K562 (cell line): Measurements from ENCODE around the gene MMP24OS. TPM values are rescaled to one million over a fixed set of nuclear protein-coding genes. Genes with fewer than 3 reads are reported as not detected.

Source experiments
- BACH1 ChIP-seq: fragments of 200-800 bp; sonication (Bioruptor generic); IDR thresholded peaks from 2 replicates; pipeline ENCODE4 v1.6.1; 2016; ENCODE audit warnings: missing genetic modification characterization, missing compliant biosample characterization
- CHCHD3 ChIP-seq: fragments of 250-450 bp; sonication (Bioruptor Pico); IDR thresholded peaks from 2 replicates; pipeline ENCODE4 v2.1.2; 2022; ENCODE audit warnings: mild to moderate bottlenecking
- CTBP1 ChIP-seq: fragments of 450-650 bp; IDR thresholded peaks from 2 replicates; pipeline ENCODE4 v1.6.1; 2016; ENCODE audit warnings: borderline replicate concordance
- FOXK1 ChIP-seq: sonication (generic); formaldehyde crosslinking; IDR thresholded peaks from 2 replicates; pipeline ENCODE4 v1.8.0; 2022; ENCODE audit warnings: missing genetic modification reagents, mild to moderate bottlenecking, borderline replicate concordance
- GTF2F1 ChIP-seq: IDR thresholded peaks from 2 replicates; pipeline ENCODE4 v1.6.1; 2011; ENCODE audit warnings: low read depth, low read length, improper control_type of control experiment
- HNRNPL ChIP-seq: fragments of 200-400 bp; formaldehyde crosslinking; IDR thresholded peaks from 2 replicates; pipeline ENCODE4 v1.6.1; 2017; ENCODE audit warnings: low read depth, mild to moderate bottlenecking, low read length
- MYC ChIP-seq, 2 experiments: fragments of 250-450 bp in 1 of 2; sonication (Bioruptor Pico) in 1 of 2; IDR thresholded peaks; 2 replicates each; pipeline versions ENCODE4 v1.5.1 to v1.6.1; 2012 to 2021; ENCODE audit warnings: low read depth in 2 of 2, borderline replicate concordance in 1 of 2, improper control_type of control experiment in 1 of 2, low read length in 1 of 2, mild to moderate bottlenecking in 1 of 2, moderate library complexity in 1 of 2
- NCOA6 ChIP-seq: fragments of 450-650 bp; IDR thresholded peaks from 2 replicates; pipeline ENCODE4 v1.6.1; 2017; ENCODE audit warnings: mild to moderate bottlenecking
- NONO ChIP-seq, 2 experiments: fragments of 200-400 bp in 1 of 2; fragments of 450-650 bp in 1 of 2; formaldehyde crosslinking in 1 of 2; IDR thresholded peaks; 2 replicates each; pipeline ENCODE4 v1.6.1; 2017; ENCODE audit warnings: low read depth in 2 of 2, mild to moderate bottlenecking in 2 of 2, moderate library complexity in 2 of 2, low read length in 1 of 2
- POLR2G ChIP-seq: fragments of 200-400 bp; formaldehyde crosslinking; IDR thresholded peaks from 2 replicates; pipeline ENCODE4 v1.6.1; 2017; ENCODE audit warnings: low read depth, mild to moderate bottlenecking, antibody characterized with exemption, low read length, moderate library complexity
- SLC30A9 ChIP-seq: fragments of 250-450 bp; sonication (Bioruptor Pico); IDR thresholded peaks from 2 replicates; pipeline ENCODE4 v1.8.0; 2022; ENCODE audit warnings: mild to moderate bottlenecking, moderate library complexity
- SREBF1 ChIP-seq: fragments of 150-350 bp; IDR thresholded peaks from 2 replicates; pipeline ENCODE4 v1.6.1; 2014; ENCODE audit warnings: antibody characterized with exemption, low read depth, low read length, borderline replicate concordance
- SRSF9 ChIP-seq: fragments of 200-400 bp; formaldehyde crosslinking; IDR thresholded peaks from 2 replicates; pipeline ENCODE4 v1.6.1; 2017; ENCODE audit warnings: low read depth, low read length, borderline replicate concordance
- WHSC1 ChIP-seq: IDR thresholded peaks from one replicate; pipeline ENCODE4 v1.6.1; 2012; ENCODE audit warnings: low read length, control low read depth, inconsistent platforms
- XRCC4 ChIP-seq: IDR thresholded peaks from one replicate; pipeline ENCODE4 v1.6.1; 2011; ENCODE audit not compliant: insufficient read depth, insufficient read length; ENCODE audit errors: extremely low read depth
- ZBTB7A ChIP-seq: IDR thresholded peaks from 2 replicates; pipeline ENCODE4 v1.6.1; 2011; ENCODE audit warnings: low read depth, mild to moderate bottlenecking, low read length, moderate library complexity, borderline replicate concordance; ENCODE audit not compliant: control insufficient read depth
- ZNF347 ChIP-seq: fragments of 450-650 bp; formaldehyde crosslinking; IDR thresholded peaks from 2 replicates; pipeline ENCODE4 v1.4.0; 2020; ENCODE audit warnings: low read depth, mild to moderate bottlenecking, moderate library complexity
- polyA plus RNA-seq, 8 experiments: library from polyadenylated mRNA; depleted of rRNA in 4 of 8; stranded (reverse) in 5 of 8; unstranded in 3 of 8; fragments of >200 nt; fragmentation: Nextera tagmentation in 2 of 8; fragmentation: Illumina TruSeq in 1 of 8; extraction: Ambion mirVana in 2 of 8; extraction: Trizol in 1 of 8; gene quantifications; 2 replicates each; pipeline versions ENCODE4 v1.2.1 to v1.2.3, GENCODE V29; 2011 to 2014; ENCODE audit warnings: inconsistent platforms in 1 of 8, missing spikeins in 1 of 8
- total RNA-seq, 7 experiments: library from RNA; depleted of rRNA in 6 of 7; stranded (reverse); fragments of >200 nt in 6 of 7; fragmentation: Illumina TruSeq in 2 of 7; extraction: Trizol in 2 of 7; gene quantifications; 2 replicates each; pipeline versions ENCODE4 v1.2.1 to v1.2.3, GENCODE V29; 2011 to 2021; ENCODE audit warnings: low replicate concordance in 1 of 7
- TF ChIP-seq, protein P1 (sequence below): fragments of 450-650 bp; IDR thresholded peaks from 2 replicates; pipeline ENCODE4 v1.6.1; 2016; ENCODE audit warnings: antibody characterized with exemption
- TF ChIP-seq, protein P2 (sequence below): fragments of 200-800 bp; sonication (Bioruptor generic); IDR thresholded peaks from 2 replicates; pipeline ENCODE4 v1.6.1; 2017; ENCODE audit warnings: missing genetic modification characterization, missing compliant biosample characterization
- TF ChIP-seq, protein P3 (sequence below): sonication (generic); formaldehyde crosslinking; IDR thresholded peaks from 2 replicates; pipeline ENCODE4 v1.8.0; 2023; ENCODE audit warnings: missing genetic modification reagents, mild to moderate bottlenecking, borderline replicate concordance

The MMP24OS gene
- total and polyA plus RNA-seq, 9 of the 15 experiments (the other 6 are each of a cell fraction or from before 2014, with no cell fraction given): 0.92 to 41.5 (median 11.4) TPM

DNA sequence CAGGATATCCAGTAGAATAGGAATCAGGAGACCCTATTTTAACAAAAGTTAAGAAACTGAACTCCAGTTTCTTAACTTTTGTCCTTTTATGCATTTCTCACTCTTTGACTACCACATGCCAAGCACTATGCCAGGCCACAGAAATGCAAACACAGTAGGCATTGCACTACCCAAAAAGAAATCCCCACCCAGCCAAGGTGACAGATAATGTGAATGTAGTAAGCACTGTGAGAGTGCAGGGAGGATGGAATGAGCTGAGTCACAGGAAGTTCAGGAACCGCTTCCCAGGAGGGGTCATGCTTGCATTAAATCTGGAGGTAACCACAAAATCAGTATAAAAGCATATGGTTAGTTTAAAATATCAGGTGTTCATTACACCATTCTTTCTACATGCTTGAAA is 34.4 kb upstream of the MMP24OS start (continued):
- TF ChIP-seq SRSF9 (no peak), NONO (IDR thresholded peaks at IDR 0.05; ENCODE audit: low read depth in 2 of 2, low read length in 1 of 2) (no peak), POLR2G (no peak), WHSC1 (no peak), ZNF347 (CRISPR knock-in tag) (no peak), HNRNPL (no peak), SREBF1 (no peak), CTBP1 (0 out of 2 replicates have a peak, but pooled peaks have one; percentile 34), CHCHD3 (no peak), SLC30A9 (CRISPR knock-in tag) (no peak), XRCC4 (no peak), GTF2F1 (no peak), NCOA6 (no peak), BACH1 (peak; percentile 64; the same call in 1 of the 2 replicates), ZBTB7A (no peak), FOXK1 (no peak), MYC (IDR thresholded peaks at IDR 0.05; ENCODE audit: low read depth, low read length) (no peak), MYC (CRISPR knock-in tag; IDR thresholded peaks at IDR 0.05; ENCODE audit: borderline replicate concordance, low read depth) (no peak)
- TF ChIP-seq, protein P1, sequence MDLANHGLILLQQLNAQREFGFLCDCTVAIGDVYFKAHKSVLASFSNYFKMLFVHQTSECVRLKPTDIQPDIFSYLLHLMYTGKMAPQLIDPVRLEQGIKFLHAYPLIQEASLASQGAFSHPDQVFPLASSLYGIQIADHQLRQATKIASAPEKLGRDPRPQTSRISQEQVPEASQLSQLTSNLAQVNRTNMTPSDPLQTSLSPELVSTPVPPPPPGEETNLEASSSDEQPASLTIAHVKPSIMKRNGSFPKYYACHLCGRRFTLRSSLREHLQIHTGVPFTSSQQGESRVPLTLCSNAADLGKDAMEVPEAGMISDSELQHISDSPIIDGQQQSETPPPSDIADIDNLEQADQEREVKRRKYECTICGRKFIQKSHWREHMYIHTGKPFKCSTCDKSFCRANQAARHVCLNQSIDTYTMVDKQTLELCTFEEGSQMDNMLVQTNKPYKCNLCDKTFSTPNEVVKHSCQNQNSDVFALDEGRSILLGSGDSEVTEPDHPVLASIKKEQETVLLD: no peak
- TF ChIP-seq, protein P2, sequence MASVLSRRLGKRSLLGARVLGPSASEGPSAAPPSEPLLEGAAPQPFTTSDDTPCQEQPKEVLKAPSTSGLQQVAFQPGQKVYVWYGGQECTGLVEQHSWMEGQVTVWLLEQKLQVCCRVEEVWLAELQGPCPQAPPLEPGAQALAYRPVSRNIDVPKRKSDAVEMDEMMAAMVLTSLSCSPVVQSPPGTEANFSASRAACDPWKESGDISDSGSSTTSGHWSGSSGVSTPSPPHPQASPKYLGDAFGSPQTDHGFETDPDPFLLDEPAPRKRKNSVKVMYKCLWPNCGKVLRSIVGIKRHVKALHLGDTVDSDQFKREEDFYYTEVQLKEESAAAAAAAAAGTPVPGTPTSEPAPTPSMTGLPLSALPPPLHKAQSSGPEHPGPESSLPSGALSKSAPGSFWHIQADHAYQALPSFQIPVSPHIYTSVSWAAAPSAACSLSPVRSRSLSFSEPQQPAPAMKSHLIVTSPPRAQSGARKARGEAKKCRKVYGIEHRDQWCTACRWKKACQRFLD (CRISPR knock-in tag): no peak; the same call in 1 of the 2 replicates
- TF ChIP-seq, protein P3, sequence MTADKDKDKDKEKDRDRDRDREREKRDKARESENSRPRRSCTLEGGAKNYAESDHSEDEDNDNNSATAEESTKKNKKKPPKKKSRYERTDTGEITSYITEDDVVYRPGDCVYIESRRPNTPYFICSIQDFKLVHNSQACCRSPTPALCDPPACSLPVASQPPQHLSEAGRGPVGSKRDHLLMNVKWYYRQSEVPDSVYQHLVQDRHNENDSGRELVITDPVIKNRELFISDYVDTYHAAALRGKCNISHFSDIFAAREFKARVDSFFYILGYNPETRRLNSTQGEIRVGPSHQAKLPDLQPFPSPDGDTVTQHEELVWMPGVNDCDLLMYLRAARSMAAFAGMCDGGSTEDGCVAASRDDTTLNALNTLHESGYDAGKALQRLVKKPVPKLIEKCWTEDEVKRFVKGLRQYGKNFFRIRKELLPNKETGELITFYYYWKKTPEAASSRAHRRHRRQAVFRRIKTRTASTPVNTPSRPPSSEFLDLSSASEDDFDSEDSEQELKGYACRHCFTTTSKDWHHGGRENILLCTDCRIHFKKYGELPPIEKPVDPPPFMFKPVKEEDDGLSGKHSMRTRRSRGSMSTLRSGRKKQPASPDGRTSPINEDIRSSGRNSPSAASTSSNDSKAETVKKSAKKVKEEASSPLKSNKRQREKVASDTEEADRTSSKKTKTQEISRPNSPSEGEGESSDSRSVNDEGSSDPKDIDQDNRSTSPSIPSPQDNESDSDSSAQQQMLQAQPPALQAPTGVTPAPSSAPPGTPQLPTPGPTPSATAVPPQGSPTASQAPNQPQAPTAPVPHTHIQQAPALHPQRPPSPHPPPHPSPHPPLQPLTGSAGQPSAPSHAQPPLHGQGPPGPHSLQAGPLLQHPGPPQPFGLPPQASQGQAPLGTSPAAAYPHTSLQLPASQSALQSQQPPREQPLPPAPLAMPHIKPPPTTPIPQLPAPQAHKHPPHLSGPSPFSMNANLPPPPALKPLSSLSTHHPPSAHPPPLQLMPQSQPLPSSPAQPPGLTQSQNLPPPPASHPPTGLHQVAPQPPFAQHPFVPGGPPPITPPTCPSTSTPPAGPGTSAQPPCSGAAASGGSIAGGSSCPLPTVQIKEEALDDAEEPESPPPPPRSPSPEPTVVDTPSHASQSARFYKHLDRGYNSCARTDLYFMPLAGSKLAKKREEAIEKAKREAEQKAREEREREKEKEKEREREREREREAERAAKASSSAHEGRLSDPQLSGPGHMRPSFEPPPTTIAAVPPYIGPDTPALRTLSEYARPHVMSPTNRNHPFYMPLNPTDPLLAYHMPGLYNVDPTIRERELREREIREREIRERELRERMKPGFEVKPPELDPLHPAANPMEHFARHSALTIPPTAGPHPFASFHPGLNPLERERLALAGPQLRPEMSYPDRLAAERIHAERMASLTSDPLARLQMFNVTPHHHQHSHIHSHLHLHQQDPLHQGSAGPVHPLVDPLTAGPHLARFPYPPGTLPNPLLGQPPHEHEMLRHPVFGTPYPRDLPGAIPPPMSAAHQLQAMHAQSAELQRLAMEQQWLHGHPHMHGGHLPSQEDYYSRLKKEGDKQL (CRISPR knock-in tag): no peak
